Right lobe of liver (tissue), 4 donors: ENCODE results near the gene DNAJC19.

Experiments used
- POLR2A ChIP-seq: fragments of 450-650 bp; IDR thresholded peaks from one replicate; pipeline ENCODE4 v1.6.1; 2017; ENCODE audit warnings: antibody characterized with exemption, mild to moderate bottlenecking
- TF ChIP-seq, protein P1 (sequence below), 4 donors: fragments of 200-600 bp in 3 of 4; fragments of 450-650 bp in 1 of 4; IDR thresholded peaks; one replicate each; pipeline versions ENCODE4 v1.5.1 to v1.8.0; 2016 to 2022; ENCODE audit warnings: antibody characterized with exemption in 4 of 4, mild to moderate bottlenecking in 2 of 4
- donor health status: DM: no; HTN: no; CAD: no.
- donor health status: DM: no; HTN: no; CAD: no.
- donor health status: DM: no; HTN: yes; CAD: no.

DNA sequence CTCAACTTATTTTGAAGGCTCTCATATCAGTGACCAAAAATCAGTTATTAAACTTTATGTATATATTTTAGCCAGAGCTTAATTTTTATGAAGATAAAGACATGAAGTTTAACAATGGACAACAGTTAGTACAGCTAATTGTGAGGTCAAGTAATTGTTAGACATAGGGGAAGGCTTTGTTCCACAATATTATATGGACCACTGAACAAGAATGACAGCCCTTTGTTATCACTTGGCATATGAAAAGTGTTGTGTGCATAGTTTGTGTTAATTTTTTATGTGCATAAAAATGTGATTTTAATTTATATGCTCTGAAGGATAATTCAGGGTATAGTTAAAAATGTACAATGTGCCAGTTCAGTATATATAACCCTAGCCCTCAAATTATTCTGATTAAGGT, 12.0 kb downstream of the DNAJC19 start:
- TF ChIP-seq, protein P1, sequence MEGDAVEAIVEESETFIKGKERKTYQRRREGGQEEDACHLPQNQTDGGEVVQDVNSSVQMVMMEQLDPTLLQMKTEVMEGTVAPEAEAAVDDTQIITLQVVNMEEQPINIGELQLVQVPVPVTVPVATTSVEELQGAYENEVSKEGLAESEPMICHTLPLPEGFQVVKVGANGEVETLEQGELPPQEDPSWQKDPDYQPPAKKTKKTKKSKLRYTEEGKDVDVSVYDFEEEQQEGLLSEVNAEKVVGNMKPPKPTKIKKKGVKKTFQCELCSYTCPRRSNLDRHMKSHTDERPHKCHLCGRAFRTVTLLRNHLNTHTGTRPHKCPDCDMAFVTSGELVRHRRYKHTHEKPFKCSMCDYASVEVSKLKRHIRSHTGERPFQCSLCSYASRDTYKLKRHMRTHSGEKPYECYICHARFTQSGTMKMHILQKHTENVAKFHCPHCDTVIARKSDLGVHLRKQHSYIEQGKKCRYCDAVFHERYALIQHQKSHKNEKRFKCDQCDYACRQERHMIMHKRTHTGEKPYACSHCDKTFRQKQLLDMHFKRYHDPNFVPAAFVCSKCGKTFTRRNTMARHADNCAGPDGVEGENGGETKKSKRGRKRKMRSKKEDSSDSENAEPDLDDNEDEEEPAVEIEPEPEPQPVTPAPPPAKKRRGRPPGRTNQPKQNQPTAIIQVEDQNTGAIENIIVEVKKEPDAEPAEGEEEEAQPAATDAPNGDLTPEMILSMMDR (IDR thresholded peaks at IDR 0.05): no peak
- TF ChIP-seq POLR2A: no peak
